ENCODE measurements around the gene PPP2R1A.

Gene PPP2R1A

GRCh38 chr19:52189735-52190486 lies at the start of gene PPP2R1A:
Gene PPP2R1A, plus strand, starts transcription at chr19:52190052. Its CDS starts 45 bp downstream, at chr19:52190097.
- Histone ChIP-seq H3K27ac (ENCODE audit: low read depth, low read length) (peak within 1 kb of the TSS; percentile 93), H3K4me2 (ENCODE audit: low read length) (peak within 1 kb of the TSS; percentile 84), H3K36me3 (ENCODE audit: control insufficient read depth, low read length) (peaks cover 47% of the 10 kb centered on the region), H3F3A (ENCODE audit: control insufficient read depth, insufficient read depth) (peaks cover 3% of the 10 kb centered on the region), H3K4me1 (ENCODE audit: control insufficient read depth, low read length) (peaks cover 32% of the 10 kb centered on the region), H4K20me1 (ENCODE audit: control insufficient read depth, insufficient read depth, low read depth, low read length) (peaks cover 13% of the 10 kb centered on the region), H3K79me2 (ENCODE audit: control insufficient read depth, low read length) (peaks cover 50% of the 10 kb centered on the region), H3K9me3 (ENCODE audit: control insufficient read depth, insufficient read depth, low read length) (no peaks in the 10 kb centered on the region), H3K9me2 (replicated peaks; ENCODE audit: control insufficient read depth, low read length) (no peaks in the 10 kb centered on the region), H3K27me3 (ENCODE audit: control insufficient read depth, low read length) (no peaks in the 10 kb centered on the region), H3K4me3 (ENCODE audit: low read length) (peak within 1 kb of the TSS; percentile 92)
- TF ChIP-seq EZH2phosphoT487 (IDR thresholded peaks at IDR 0.05; ENCODE audit: borderline replicate concordance, low read length) (no peak), CTCF (IDR thresholded peaks at IDR 0.05; ENCODE audit: low read depth, low read length, poor library complexity, severe bottlenecking) (no peak)

GRCh38 chr19:52141203-52141602 lies 48.6 kb upstream of the PPP2R1A start:
- H3K27me3 ChIP-seq (ENCODE audit: control insufficient read depth, low read length): no peaks in the 10 kb centered on the region
- H3K27ac ChIP-seq (ENCODE audit: low read depth, low read length): no peak overlapping the region
- no peak overlapping the region for H3K4me3 ChIP-seq (ENCODE audit: low read length)
- no peak overlapping the region for H3K4me2 ChIP-seq (ENCODE audit: low read length)
- TF ChIP-seq EZH2phosphoT487 (IDR thresholded peaks at IDR 0.05; ENCODE audit: borderline replicate concordance, low read length) (no peak), CTCF (IDR thresholded peaks at IDR 0.05; ENCODE audit: low read depth, low read length, poor library complexity, severe bottlenecking) (no peak)
- peaks cover 19% of the 10 kb centered on the region for H3K9me3 ChIP-seq (ENCODE audit: control insufficient read depth, insufficient read depth, low read length)
- no peaks in the 10 kb centered on the region for H3K9me2 ChIP-seq (replicated peaks; ENCODE audit: control insufficient read depth, low read length)
- peaks cover 29% of the 10 kb centered on the region for H3K79me2 ChIP-seq (ENCODE audit: control insufficient read depth, low read length)
- peaks cover 16% of the 10 kb centered on the region for H3K4me1 ChIP-seq (ENCODE audit: control insufficient read depth, low read length)
- H3F3A ChIP-seq (ENCODE audit: control insufficient read depth, insufficient read depth): peaks cover 3% of the 10 kb centered on the region; the same call in 1 of the 2 replicates
- peaks cover 8% of the 10 kb centered on the region; the same call in 1 of the 2 replicates for H3K36me3 ChIP-seq (ENCODE audit: control insufficient read depth, low read length)
- H4K20me1 ChIP-seq (ENCODE audit: control insufficient read depth, insufficient read depth, low read depth, low read length): no peaks in the 10 kb centered on the region

- Histone ChIP-seq H3F3A (ENCODE audit: control insufficient read depth, insufficient read depth) (peaks cover 3% of the 10 kb centered on the region; the same call in 1 of the 2 replicates), H3K27me3 (ENCODE audit: control insufficient read depth, low read length) (no peaks in the 10 kb centered on the region), H3K4me2 (ENCODE audit: low read length) (no peak overlapping the region), H3K9me3 (ENCODE audit: control insufficient read depth, insufficient read depth, low read length) (peaks cover 13% of the 10 kb centered on the region), H3K9me2 (replicated peaks; ENCODE audit: control insufficient read depth, low read length) (no peaks in the 10 kb centered on the region), H3K27ac (ENCODE audit: low read depth, low read length) (no peak overlapping the region), H3K36me3 (ENCODE audit: control insufficient read depth, low read length) (peaks cover 4% of the 10 kb centered on the region; the same call in 1 of the 2 replicates), H3K4me1 (ENCODE audit: control insufficient read depth, low read length) (peaks cover 16% of the 10 kb centered on the region), H3K4me3 (ENCODE audit: low read length) (no peak overlapping the region), H3K79me2 (ENCODE audit: control insufficient read depth, low read length) (peaks cover 23% of the 10 kb centered on the region), H4K20me1 (ENCODE audit: control insufficient read depth, insufficient read depth, low read depth, low read length) (no peaks in the 10 kb centered on the region)
- TF ChIP-seq CTCF (IDR thresholded peaks at IDR 0.05; ENCODE audit: low read depth, low read length, poor library complexity, severe bottlenecking): no peak
- TF ChIP-seq EZH2phosphoT487 (IDR thresholded peaks at IDR 0.05; ENCODE audit: borderline replicate concordance, low read length): no peak
Observed at GRCh38 chr19:52142001-52142595, 47.8 kb upstream of the PPP2R1A start.
